Caco-2 (cell line): Measurements from ENCODE around the gene TWIST2. TPM values are rescaled to one million over a fixed set of nuclear protein-coding genes. Genes with fewer than 3 reads are reported as not detected.

ENCODE experiments used
- BruUV-seq: library from RNA; stranded (reverse); fragments of 400-500 nt; replicated peaks from 2 replicates; lab custom pipeline; 2021; lab: Mats Ljungman, UMichigan
- CTCF ChIA-PET: fragments of 300-600 bp; sonication (Branson Sonifier 250); formaldehyde crosslinking; loops from one replicate; lab custom pipeline; 2022; ENCODE audit warnings: antibody characterized with exemption; lab: Charles Lee
- POLR2A ChIA-PET: fragments of 300-600 bp; sonication (Branson Sonifier 250); formaldehyde crosslinking; loops from one replicate; lab custom pipeline; 2022; ENCODE audit warnings: antibody characterized with exemption; lab: Charles Lee
- DNase-seq, 2 experiments: peaks; one replicate each; pipeline versions ENCODE4 v3.0.0 to v3.0.0-alpha.2; 2020 to 2022
- H3K27me3 ChIP-seq: replicated peaks from 2 replicates; pipeline ENCODE4 v1.6.0; 2011; ENCODE audit warnings: low read length; ENCODE audit not compliant: control insufficient read depth, insufficient read depth
- H3K36me3 ChIP-seq: 2 replicates; pipeline ENCODE4 v1.5.1; 2011; ENCODE audit warnings: low read length; ENCODE audit not compliant: control insufficient read depth, insufficient read depth
- H3K4me1 ChIP-seq: fragments of 250-450 bp; sonication (Bioruptor Pico); 2 replicates; pipeline ENCODE4 v1.5.1; 2020; ENCODE audit warnings: mild to moderate bottlenecking
- H3K4me3 ChIP-seq: 2 replicates; pipeline ENCODE4 v1.5.1; 2011; ENCODE audit warnings: low read depth, mild to moderate bottlenecking, control low read depth, low read length
- H3K9me3 ChIP-seq: fragments of 250-450 bp; sonication (Bioruptor Pico); 2 replicates; pipeline ENCODE4 v1.5.1; 2020; ENCODE audit warnings: mild to moderate bottlenecking, moderate library complexity
- H3K27ac Mint-ChIP-seq: one replicate; pipeline ENCODE4 v1.8.0; 2022; ENCODE audit warnings: mixed read lengths; ENCODE audit not compliant: unreplicated experiment
- H3K27me3 Mint-ChIP-seq: one replicate; pipeline ENCODE4 v1.8.0; 2022; ENCODE audit warnings: mixed read lengths; ENCODE audit not compliant: insufficient read depth, unreplicated experiment
- H3K36me3 Mint-ChIP-seq: one replicate; pipeline ENCODE4 v1.8.0; 2022; ENCODE audit warnings: mild to moderate bottlenecking, mixed read lengths; ENCODE audit not compliant: insufficient read depth, unreplicated experiment
- H3K4me1 Mint-ChIP-seq: one replicate; pipeline ENCODE4 v1.8.0; 2022; ENCODE audit warnings: low read depth, mixed read lengths; ENCODE audit not compliant: unreplicated experiment
- H3K4me3 Mint-ChIP-seq: one replicate; pipeline ENCODE4 v1.8.0; 2022; ENCODE audit warnings: mild to moderate bottlenecking, moderate library complexity, mixed read lengths; ENCODE audit not compliant: unreplicated experiment
- H3K9me3 Mint-ChIP-seq: one replicate; pipeline ENCODE4 v1.8.0; 2022; ENCODE audit warnings: mixed read lengths; ENCODE audit not compliant: unreplicated experiment
- CTCF ChIP-seq, 2 experiments: fragments of 200-600 bp in 1 of 2; IDR thresholded peaks; 1 replicate in 1 of 2; 2 replicates in 1 of 2; pipeline versions ENCODE4 v1.5.1 to v1.8.0; 2011 to 2022; ENCODE audit warnings: antibody characterized with exemption in 1 of 2, control low read depth in 1 of 2, inconsistent platforms in 1 of 2, low read depth in 1 of 2, low read length in 1 of 2, mild to moderate bottlenecking in 1 of 2, moderate library complexity in 1 of 2; ENCODE audit not compliant: insufficient read depth in 1 of 2, severe bottlenecking in 1 of 2, unreplicated experiment in 1 of 2
- intact Hi-C: fragments of 100-400 bp; cut with micrococcal nuclease; formaldehyde crosslinking; loops from one replicate; pipeline ENCODE4 v1.10.0; 2022; ENCODE audit not compliant: unreplicated experiment
- total RNA-seq: library from RNA; stranded (reverse); gene quantifications from 2 replicates; pipeline ENCODE4 v1.2.3, GENCODE V29; 2022

The TWIST2 gene
- total RNA-seq, 1 experiment from 2014 or later = not detected

DNA sequence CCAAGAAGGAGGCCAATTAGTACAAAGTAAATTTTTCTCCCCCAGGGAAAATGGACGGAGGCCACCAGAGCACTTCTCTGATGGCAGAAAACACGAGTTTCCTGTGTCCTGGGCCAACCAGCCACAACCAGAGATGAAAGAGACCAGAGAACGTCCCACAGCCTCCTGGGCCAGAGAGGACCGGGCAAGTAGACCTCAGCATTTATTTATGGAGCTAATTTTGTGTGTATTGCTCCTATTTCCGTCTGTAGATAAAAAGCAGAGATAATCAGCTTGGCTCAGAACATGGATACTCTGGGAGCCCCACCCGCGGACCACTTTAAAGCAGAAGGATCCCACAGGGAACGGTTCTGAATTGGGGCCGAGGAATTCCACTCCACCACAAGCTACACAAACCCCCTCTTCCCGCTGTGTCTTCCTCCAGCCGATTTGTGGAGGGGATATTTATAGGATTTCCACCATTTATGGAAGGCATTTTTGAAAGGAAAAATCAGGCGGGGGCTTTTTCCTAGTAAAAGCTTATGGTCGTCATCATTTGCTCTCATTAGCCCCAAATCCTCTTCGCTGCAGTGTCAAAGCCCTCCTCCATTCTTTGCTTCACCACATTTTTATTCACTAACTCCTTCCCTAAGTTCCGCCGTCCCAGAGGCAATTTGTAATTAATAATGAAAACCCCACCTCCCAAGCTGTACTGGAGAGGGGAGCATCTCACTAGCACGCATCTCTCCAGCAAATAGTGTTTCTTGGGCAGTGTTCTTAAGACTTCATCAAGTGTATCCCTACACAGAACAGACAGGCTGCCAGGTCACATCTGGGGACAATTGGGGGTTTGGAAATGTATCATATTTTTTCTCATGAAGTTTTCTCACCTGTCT lies 43.7 kb upstream of the TWIST2 start:
- peaks cover 12% of the 10 kb centered on the region for H3K9me3 Mint-ChIP-seq
- no peak for DNase-seq
- H3K27me3 Mint-ChIP-seq = peaks cover 16% of the 10 kb centered on the region
- ChIA-PET CTCF (no interaction called here), POLR2A (no interaction called here)
- no peak for TF ChIP-seq CTCF (IDR thresholded peaks at IDR 0.05; ENCODE audit: insufficient read depth in 1 of 2, low read depth in 1 of 2, low read length in 1 of 2, severe bottlenecking in 1 of 2, unreplicated experiment in 1 of 2)
- H3K4me3 Mint-ChIP-seq = no peak overlapping the region
- Histone ChIP-seq H3K4me3 (no peak overlapping the region), H3K4me1 (no peaks in the 10 kb centered on the region), H3K9me3 (no peaks in the 10 kb centered on the region), H3K36me3 (no peaks in the 10 kb centered on the region), H3K27me3 (peaks cover 1% of the 10 kb centered on the region; the same call in 1 of the 2 replicates)
- H3K27ac Mint-ChIP-seq = no peak overlapping the region
- no peaks in the 10 kb centered on the region for H3K4me1 Mint-ChIP-seq
- BruUV-seq = no TSS peak
- intact Hi-C loops = no loop called here
- H3K36me3 Mint-ChIP-seq = no peaks in the 10 kb centered on the region

DNA sequence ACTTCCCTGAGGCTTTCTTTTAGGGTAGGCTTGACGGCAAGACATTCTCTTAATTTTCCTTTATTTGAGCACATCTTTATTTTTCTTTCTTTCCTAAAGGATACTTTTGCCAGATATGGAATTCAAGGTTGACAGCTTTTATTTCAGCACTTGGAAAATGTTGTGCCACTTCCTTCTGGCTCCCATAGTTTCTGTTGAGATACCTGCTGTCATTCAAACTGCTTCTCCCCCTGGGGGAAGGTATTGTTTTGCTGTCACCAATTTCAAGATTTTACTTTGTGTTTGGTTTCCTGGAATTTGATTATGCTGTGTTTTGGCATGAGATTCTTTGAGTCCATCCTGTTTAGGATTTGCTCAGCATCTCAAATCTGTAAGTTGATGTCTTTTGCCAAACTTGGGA lies 39.1 kb upstream of the TWIST2 start:
- H3K4me1 Mint-ChIP-seq = no peaks in the 10 kb centered on the region
- H3K36me3 Mint-ChIP-seq = no peaks in the 10 kb centered on the region
- DNase-seq = no peak
- no peak for TF ChIP-seq CTCF (IDR thresholded peaks at IDR 0.05; ENCODE audit: insufficient read depth in 1 of 2, low read depth in 1 of 2, low read length in 1 of 2, severe bottlenecking in 1 of 2, unreplicated experiment in 1 of 2)
- H3K4me3 ChIP-seq = no peak overlapping the region
- H3K4me1 ChIP-seq = no peaks in the 10 kb centered on the region
- H3K9me3 ChIP-seq = no peaks in the 10 kb centered on the region
- BruUV-seq = no TSS peak
- peaks cover 16% of the 10 kb centered on the region for H3K9me3 Mint-ChIP-seq
- POLR2A ChIA-PET = no interaction called here
- H3K27ac Mint-ChIP-seq = no peak overlapping the region
- H3K4me3 Mint-ChIP-seq = no peak overlapping the region
- peaks cover 4% of the 10 kb centered on the region for H3K27me3 Mint-ChIP-seq
- no peaks in the 10 kb centered on the region for H3K36me3 ChIP-seq
- CTCF ChIA-PET = no interaction called here
- H3K27me3 ChIP-seq = no peaks in the 10 kb centered on the region
- intact Hi-C loops = no loop called here

- Mint-ChIP-seq H3K4me3 (no peak overlapping the region), H3K27ac (no peak overlapping the region), H3K27me3 (no peaks in the 10 kb centered on the region), H3K4me1 (no peaks in the 10 kb centered on the region), H3K9me3 (peaks cover 16% of the 10 kb centered on the region), H3K36me3 (no peaks in the 10 kb centered on the region)
- no peaks in the 10 kb centered on the region for H3K4me1 ChIP-seq
- H3K27me3 ChIP-seq = no peaks in the 10 kb centered on the region
- TF ChIP-seq CTCF (IDR thresholded peaks at IDR 0.05; ENCODE audit: insufficient read depth in 1 of 2, low read depth in 1 of 2, low read length in 1 of 2, severe bottlenecking in 1 of 2, unreplicated experiment in 1 of 2) = no peak
- intact Hi-C loops = no loop called here
- H3K9me3 ChIP-seq = no peaks in the 10 kb centered on the region
- BruUV-seq = no TSS peak
- H3K4me3 ChIP-seq = no peak overlapping the region
- no peaks in the 10 kb centered on the region for H3K36me3 ChIP-seq
- POLR2A ChIA-PET = no interaction called here
- DNase-seq = no peak
- CTCF ChIA-PET = no interaction called here
Measured at GRCh38 chr2:238810321-238810720, 37.6 kb upstream of the TWIST2 start.
